Stomach (tissue), 9 donors: Measurements from ENCODE around the gene TMEM120B. TPM values are rescaled to one million over a fixed set of nuclear protein-coding genes. Genes with fewer than 3 reads are reported as not detected.

ENCODE experiments used
- DNase-seq, 2 donors: peaks; one replicate each; pipeline versions ENCODE4 v3.0.0 to v3.0.0-alpha.2; 2013 to 2019
- H3K27ac ChIP-seq, 5 donors: fragments of 200-600 bp in 4 of 5; sonication (generic) in 4 of 5; one replicate each; pipeline ENCODE4 v1.5.1; 2013 to 2019; ENCODE audit warnings: mild to moderate bottlenecking in 1 of 5, moderate library complexity in 1 of 5
- H3K27me3 ChIP-seq, 3 donors: fragments of 200-600 bp; sonication (generic); one replicate each; pipeline ENCODE4 v1.5.1; 2017 to 2019; ENCODE audit warnings: mixed run types in 1 of 3
- H3K36me3 ChIP-seq, 4 donors: fragments of 200-600 bp; sonication (generic); 1 replicate in 3 of 4; 2 replicates in 1 of 4; pipeline ENCODE4 v1.5.1; 2016 to 2019
- H3K4me1 ChIP-seq, 4 donors: fragments of 200-600 bp; sonication (generic); one replicate each; pipeline ENCODE4 v1.5.1; 2016 to 2019
- H3K4me3 ChIP-seq, 4 donors: fragments of 200-600 bp; sonication (generic) in 3 of 4; one replicate each; pipeline ENCODE4 v1.5.1; 2016 to 2019; ENCODE audit warnings: mild to moderate bottlenecking in 1 of 4
- H3K9me3 ChIP-seq, 4 donors: fragments of 200-600 bp; sonication (generic); one replicate each; pipeline ENCODE4 v1.5.1; 2016 to 2019
- EP300 ChIP-seq: sonication (generic); formaldehyde crosslinking; IDR thresholded peaks from one replicate; pipeline ENCODE4 v1.6.1; 2017; ENCODE audit warnings: antibody characterized with exemption
- POLR2A ChIP-seq, 4 donors: fragments of 450-650 bp; IDR thresholded peaks; one replicate each; pipeline ENCODE4 v1.6.1; 2016; ENCODE audit warnings: antibody characterized with exemption in 4 of 4, control low read depth in 2 of 4, mild to moderate bottlenecking in 1 of 4, moderate library complexity in 1 of 4
- POLR2AphosphoS5 ChIP-seq, 3 donors: sonication (generic); formaldehyde crosslinking; IDR thresholded peaks; one replicate each; pipeline ENCODE4 v1.6.1; 2016; ENCODE audit warnings: antibody characterized with exemption in 3 of 3
- WGBS, 5 donors: extraction: QIAGEN DNeasy Blood & Tissue Kit in 3 of 5; methylation state at CpG; one replicate each; pipeline versions ENCODE4 v1.1.5 to v1.1.7; 2013 to 2018; 5-methylcytosine and 5-hydroxymethylcytosine counted together
- intact Hi-C: fragments of 100-400 bp; cut with DNase I; formaldehyde crosslinking; loops from one replicate; pipeline ENCODE4 v1.15.1; 2023; ENCODE audit warnings: low total_unique reads
- polyA plus RNA-seq, 3 donors: library from polyadenylated mRNA; stranded (reverse); fragments of 200-250 nt; gene quantifications; one replicate each; pipeline ENCODE4 v1.2.3, GENCODE V29; 2013
- total RNA-seq, 5 donors: library from RNA; depleted of rRNA; stranded (reverse); fragments of >200 nt; gene quantifications; one replicate each; pipeline versions ENCODE4 v1.1.0 to v1.2.3, GENCODE V29; 2014 to 2016
- TF ChIP-seq, protein P1 (sequence below), 7 experiments: fragments of 450-650 bp in 4 of 7; fragments of 200-600 bp in 3 of 7; sonication (generic) in 3 of 7; IDR thresholded peaks; one replicate each; pipeline ENCODE4 v1.5.1; 2016 to 2019; ENCODE audit warnings: antibody characterized with exemption in 7 of 7, control low read depth in 2 of 7, mild to moderate bottlenecking in 1 of 7
- donor health status: healthy with polysubstance abuse.
- donor health status: Bipolar disorder and iron deficiency.
- donor health status: healthy.

TMEM120B gene
- total and polyA plus RNA-seq, 8 donors, result 0.58 to 11.6 (median 4.4) TPM

DNA sequence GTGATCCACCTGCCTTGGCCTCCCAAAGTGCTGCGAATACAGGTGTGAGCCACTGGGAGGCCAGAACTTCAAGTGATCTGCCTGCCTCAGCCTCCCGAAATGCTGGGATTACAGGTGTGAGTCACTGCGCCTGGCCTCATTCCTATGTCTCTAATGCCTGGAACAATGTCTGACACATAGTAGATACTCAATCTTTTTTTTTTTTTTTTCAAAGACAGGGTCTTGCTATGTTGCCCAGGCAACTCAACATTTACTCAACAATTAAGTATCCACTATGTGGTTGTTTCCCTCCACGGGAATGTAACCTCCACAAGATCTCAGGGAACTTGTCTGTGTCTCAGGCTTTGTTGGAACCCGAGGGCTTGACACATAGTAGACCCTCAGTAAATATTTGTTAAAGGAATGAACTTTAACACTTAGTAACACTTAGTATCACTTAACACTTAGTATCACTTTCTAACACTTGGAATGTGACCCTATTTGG lies 3.0 kb upstream of the TMEM120B start:
- no peaks in the 10 kb centered on the region for H3K9me3 ChIP-seq
- no peaks in the 10 kb centered on the region for H3K36me3 ChIP-seq
- TF ChIP-seq, protein P1, sequence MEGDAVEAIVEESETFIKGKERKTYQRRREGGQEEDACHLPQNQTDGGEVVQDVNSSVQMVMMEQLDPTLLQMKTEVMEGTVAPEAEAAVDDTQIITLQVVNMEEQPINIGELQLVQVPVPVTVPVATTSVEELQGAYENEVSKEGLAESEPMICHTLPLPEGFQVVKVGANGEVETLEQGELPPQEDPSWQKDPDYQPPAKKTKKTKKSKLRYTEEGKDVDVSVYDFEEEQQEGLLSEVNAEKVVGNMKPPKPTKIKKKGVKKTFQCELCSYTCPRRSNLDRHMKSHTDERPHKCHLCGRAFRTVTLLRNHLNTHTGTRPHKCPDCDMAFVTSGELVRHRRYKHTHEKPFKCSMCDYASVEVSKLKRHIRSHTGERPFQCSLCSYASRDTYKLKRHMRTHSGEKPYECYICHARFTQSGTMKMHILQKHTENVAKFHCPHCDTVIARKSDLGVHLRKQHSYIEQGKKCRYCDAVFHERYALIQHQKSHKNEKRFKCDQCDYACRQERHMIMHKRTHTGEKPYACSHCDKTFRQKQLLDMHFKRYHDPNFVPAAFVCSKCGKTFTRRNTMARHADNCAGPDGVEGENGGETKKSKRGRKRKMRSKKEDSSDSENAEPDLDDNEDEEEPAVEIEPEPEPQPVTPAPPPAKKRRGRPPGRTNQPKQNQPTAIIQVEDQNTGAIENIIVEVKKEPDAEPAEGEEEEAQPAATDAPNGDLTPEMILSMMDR (IDR thresholded peaks at IDR 0.05), result no peak
- TF ChIP-seq POLR2AphosphoS5 (IDR thresholded peaks at IDR 0.05) (no peak), POLR2A (IDR thresholded peaks at IDR 0.05) (no peak), EP300 (no peak)
- no peak overlapping the region for H3K4me3 ChIP-seq
- H3K27me3 ChIP-seq, result no peaks in the 10 kb centered on the region
- intact Hi-C loops, result no loop called here
- peak overlapping the region in 1 of 5 donors; percentile 92 for H3K27ac ChIP-seq
- DNase-seq, result no peak
- 59 to 67% (median 64%) methylated on average over 5 of the region's 5 CpGs for WGBS, 5 donors
- peaks cover 20 to 34% (median 24%) of the 10 kb centered on the region in 4 donors for H3K4me1 ChIP-seq

DNA sequence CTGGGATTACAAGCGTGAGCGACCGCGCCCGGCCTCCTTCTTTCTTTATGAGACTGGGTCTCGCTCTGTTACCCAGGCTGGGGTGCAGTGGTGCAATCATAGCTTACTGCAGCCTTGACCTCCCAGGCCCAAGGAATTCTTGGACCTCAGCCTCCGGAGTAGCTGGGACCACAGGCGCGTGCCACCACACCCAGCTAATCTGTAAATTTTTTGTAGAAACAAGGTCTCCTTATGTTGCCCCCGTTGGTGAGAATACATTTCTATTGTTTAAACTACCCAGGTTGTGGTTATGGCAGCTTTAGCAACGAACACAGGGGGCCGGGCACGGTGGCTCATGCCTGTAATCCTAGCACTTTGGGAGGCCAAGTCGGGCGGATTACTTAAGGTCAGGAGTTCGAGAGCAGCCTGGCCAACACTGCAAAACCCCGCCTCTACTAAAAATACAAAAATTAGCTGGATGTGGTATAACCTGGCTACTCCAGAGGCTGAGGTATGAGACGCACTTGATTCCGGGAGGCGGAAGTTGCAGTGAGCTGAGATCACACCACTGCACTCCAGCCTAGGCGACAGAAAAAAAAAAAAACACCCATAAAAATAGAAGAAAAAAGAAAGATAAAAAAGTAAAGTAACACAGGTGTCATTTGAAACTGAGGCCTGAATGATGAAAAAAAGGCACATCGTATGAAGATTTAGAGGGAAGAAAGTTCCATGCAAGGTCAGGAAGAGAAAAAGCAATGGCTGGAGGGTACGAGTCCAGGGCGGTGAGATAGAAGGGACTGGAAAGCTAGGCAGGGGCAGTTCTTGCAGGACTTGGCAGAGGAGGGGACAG lies 977 bp upstream of the TMEM120B start:
- intact Hi-C loops, result no loop called here
- peak overlapping the region; percentile 86 to 95 (median 92) for H3K27ac ChIP-seq
- DNase-seq, result peak; percentile 39 to 60
- peaks cover 20 to 38% (median 27%) of the 10 kb centered on the region in 4 donors for H3K4me1 ChIP-seq
- H3K4me3 ChIP-seq, result peak overlapping the region; percentile 66 to 94 (median 84)
- no peaks in the 10 kb centered on the region for H3K9me3 ChIP-seq
- no peaks in the 10 kb centered on the region for H3K27me3 ChIP-seq
- 37 to 53% (median 42%) methylated on average over 23 to 24 of the region's 24 CpGs for WGBS, 5 donors
- H3K36me3 ChIP-seq, result no peaks in the 10 kb centered on the region
- TF ChIP-seq POLR2A (IDR thresholded peaks at IDR 0.05) (no peak), POLR2AphosphoS5 (IDR thresholded peaks at IDR 0.05) (no peak), EP300 (no peak)
- TF ChIP-seq, protein P1 (IDR thresholded peaks at IDR 0.05), result no peak

DNA sequence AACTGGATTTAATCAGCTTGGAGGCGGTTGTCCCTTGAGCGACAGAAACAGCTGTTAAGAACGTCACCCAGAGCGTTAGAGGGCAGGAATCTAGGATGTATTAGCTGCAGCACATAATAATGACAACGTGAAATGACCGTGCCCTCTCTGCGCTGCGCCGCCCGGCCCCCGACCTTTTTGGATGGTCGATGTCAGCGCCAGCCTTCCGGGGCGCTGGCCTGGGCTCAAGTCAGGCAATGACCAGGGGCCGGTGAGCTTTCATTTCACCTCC lies 427 bp upstream of the TMEM120B start:
- H3K9me3 ChIP-seq, result no peaks in the 10 kb centered on the region
- peak; percentile 36 to 88 for DNase-seq
- TF ChIP-seq POLR2AphosphoS5 (IDR thresholded peaks at IDR 0.05), result no peak
- TF ChIP-seq POLR2A (IDR thresholded peaks at IDR 0.05), result no peak
- TF ChIP-seq, protein P1 (IDR thresholded peaks at IDR 0.05), result no peak
- no peak for TF ChIP-seq EP300
- H3K4me1 ChIP-seq, result peaks cover 20 to 38% (median 27%) of the 10 kb centered on the region in 4 donors
- intact Hi-C loops, result no loop called here
- peak overlapping the region; percentile 66 to 94 (median 84) for H3K4me3 ChIP-seq
- 0 to 1% (median 0%) methylated on average over 15 to 16 of the region's 16 CpGs for WGBS, 5 donors
- no peaks in the 10 kb centered on the region for H3K36me3 ChIP-seq
- peak overlapping the region; percentile 86 to 95 (median 92) for H3K27ac ChIP-seq
- no peaks in the 10 kb centered on the region for H3K27me3 ChIP-seq

DNA sequence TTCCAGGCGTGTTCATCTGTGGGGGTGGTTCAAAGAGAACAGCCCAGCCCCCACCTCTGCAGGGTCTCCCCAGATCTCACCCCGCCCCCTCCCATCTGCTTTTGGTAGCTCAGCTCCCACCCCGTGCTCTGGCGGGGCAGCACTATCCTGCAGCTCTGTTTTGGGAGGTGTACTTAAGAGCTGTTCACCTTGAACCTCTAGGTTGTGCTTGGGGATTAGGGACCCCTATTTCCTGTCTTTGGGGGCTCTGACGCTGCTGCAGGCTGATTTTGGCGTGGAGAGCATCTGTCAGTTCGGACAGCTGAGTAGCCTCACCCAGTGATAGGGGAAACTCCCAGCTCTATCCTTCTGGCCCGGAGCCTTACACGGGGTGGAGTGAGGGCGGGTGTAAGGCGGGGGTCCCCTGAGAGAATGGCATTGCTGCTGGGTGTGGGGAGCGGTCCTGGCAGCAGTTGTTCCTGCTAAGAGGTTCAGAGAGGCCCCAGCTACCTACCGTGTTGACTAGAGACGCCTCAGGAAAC lies 765 bp downstream of the TMEM120B start:
- H3K4me3 ChIP-seq, result peak overlapping the region; percentile 66 to 94 (median 84)
- H3K36me3 ChIP-seq, result no peaks in the 10 kb centered on the region
- H3K9me3 ChIP-seq, result no peaks in the 10 kb centered on the region
- no peak for TF ChIP-seq POLR2AphosphoS5 (IDR thresholded peaks at IDR 0.05)
- TF ChIP-seq, protein P1 (IDR thresholded peaks at IDR 0.05), result no peak
- TF ChIP-seq EP300, result no peak
- TF ChIP-seq POLR2A (IDR thresholded peaks at IDR 0.05), result no peak
- 9 to 15% (median 11%) methylated on average over 12 to 14 of the region's 14 CpGs for WGBS, 5 donors
- H3K27me3 ChIP-seq, result no peaks in the 10 kb centered on the region
- peak overlapping the region; percentile 81 to 95 (median 89) for H3K27ac ChIP-seq
- intact Hi-C loops, result no loop called here
- peak in 1 of 2 donors; percentile 78 for DNase-seq
- peaks cover 20 to 38% (median 27%) of the 10 kb centered on the region in 4 donors for H3K4me1 ChIP-seq
